Osteocyte (in vitro differentiated cells): Measurements from ENCODE around the gene EIPR1. TPM values are rescaled to one million over a fixed set of nuclear protein-coding genes. Genes with fewer than 3 reads are reported as not detected.
"Not testable (repeated sequence)": the region's sequence is repeated elsewhere in the genome, so short reads cannot be mapped to it uniquely, and the experiment has no call there.

Experiments
- DNase-seq: peaks from one replicate; pipeline ENCODE4 v3.0.0; 2021; ENCODE audit warnings: mixed read lengths; ENCODE audit not compliant: unreplicated experiment; ENCODE audit errors: extremely low spot score
- H3K27ac Mint-ChIP-seq: one replicate; pipeline ENCODE4 v1.8.0; 2021; ENCODE audit warnings: mild to moderate bottlenecking, mixed read lengths; ENCODE audit not compliant: unreplicated experiment
- H3K27me3 Mint-ChIP-seq: one replicate; pipeline ENCODE4 v1.8.0; 2021; ENCODE audit warnings: mixed read lengths; ENCODE audit not compliant: unreplicated experiment
- H3K36me3 Mint-ChIP-seq: one replicate; pipeline ENCODE4 v1.8.0; 2021; ENCODE audit warnings: mixed read lengths; ENCODE audit not compliant: unreplicated experiment
- H3K4me1 Mint-ChIP-seq: one replicate; pipeline ENCODE4 v1.8.0; 2021; ENCODE audit warnings: mixed read lengths; ENCODE audit not compliant: unreplicated experiment
- H3K4me3 Mint-ChIP-seq: one replicate; pipeline ENCODE4 v1.8.0; 2021; ENCODE audit warnings: mild to moderate bottlenecking, moderate library complexity, mixed read lengths; ENCODE audit not compliant: unreplicated experiment
- H3K9me3 Mint-ChIP-seq: one replicate; pipeline ENCODE4 v1.8.0; 2021; ENCODE audit warnings: mixed read lengths; ENCODE audit not compliant: unreplicated experiment
- CTCF ChIP-seq: fragments of 200-600 bp; sonication (generic); IDR thresholded peaks from 2 replicates; pipeline ENCODE4 v1.5.0; 2021; ENCODE audit warnings: antibody characterized with exemption, mild to moderate bottlenecking, moderate library complexity
- total RNA-seq: library from RNA; stranded (reverse); gene quantifications from 2 replicates; pipeline ENCODE4 v1.2.1, GENCODE V29; 2021

Gene EIPR1
- total RNA-seq, 1 donor from 2014 or later, result 19.9 TPM

- no peak for DNase-seq
- H3K27me3 Mint-ChIP-seq, result no peaks in the 10 kb centered on the region
- no peaks in the 10 kb centered on the region for H3K9me3 Mint-ChIP-seq
- H3K27ac Mint-ChIP-seq, result no peak overlapping the region
- H3K4me1 Mint-ChIP-seq, result no peaks in the 10 kb centered on the region
- no peak for TF ChIP-seq CTCF
- peaks cover 5% of the 10 kb centered on the region for H3K36me3 Mint-ChIP-seq
- no peak overlapping the region for H3K4me3 Mint-ChIP-seq
These were observed 19.7 kb downstream of the EIPR1 start for GRCh38 chr2:3357926-3358325.

GRCh38 chr2:3357446-3357845 is 20.2 kb downstream of the EIPR1 start:
- H3K27ac Mint-ChIP-seq, H3K4me3 Mint-ChIP-seq, H3K9me3 Mint-ChIP-seq, H3K4me1 Mint-ChIP-seq, H3K36me3 Mint-ChIP-seq, H3K27me3 Mint-ChIP-seq, DNase-seq: not testable (repeated sequence)

- TF ChIP-seq CTCF, result no peak
- Mint-ChIP-seq H3K9me3 (no peaks in the 10 kb centered on the region), H3K4me1 (no peaks in the 10 kb centered on the region), H3K27ac (no peak overlapping the region), H3K36me3 (peaks cover 11% of the 10 kb centered on the region), H3K4me3 (no peak overlapping the region), H3K27me3 (no peaks in the 10 kb centered on the region)
- DNase-seq, result no peak
These were observed 20.8 kb downstream of the EIPR1 start for GRCh38 chr2:3356799-3357198.

GRCh38 chr2:3355951-3356569 is 21.6 kb downstream of the EIPR1 start:
- Mint-ChIP-seq H3K27ac (no peak overlapping the region), H3K9me3 (no peaks in the 10 kb centered on the region), H3K36me3 (peaks cover 11% of the 10 kb centered on the region), H3K4me3 (no peak overlapping the region), H3K4me1 (no peaks in the 10 kb centered on the region), H3K27me3 (no peaks in the 10 kb centered on the region)
- peak; percentile 51 for DNase-seq
- no peak for TF ChIP-seq CTCF

- no peak for TF ChIP-seq CTCF
- Mint-ChIP-seq H3K4me1 (no peaks in the 10 kb centered on the region), H3K9me3 (no peaks in the 10 kb centered on the region), H3K27me3 (no peaks in the 10 kb centered on the region), H3K4me3 (no peak overlapping the region), H3K36me3 (peaks cover 17% of the 10 kb centered on the region), H3K27ac (no peak overlapping the region)
- DNase-seq, result peak; percentile 73
These were observed 22.6 kb downstream of the EIPR1 start for GRCh38 chr2:3354986-3355385.
